SK-N-SH (cell line): Measurements from ENCODE around the gene KCNE3. TPM values are rescaled to one million over a fixed set of nuclear protein-coding genes. Genes with fewer than 3 reads are reported as not detected.

Experiments
- CTCF ChIA-PET: fragments of 300-600, 350-600 bp; formaldehyde crosslinking; extraction: SDS; loops from one replicate; lab custom pipeline; 2021; lab: Yijun Ruan, JAX
- POLR2A ChIA-PET: fragments of 350-600 bp; sonication (Branson Sonifier 250); formaldehyde crosslinking; extraction: SDS; loops from one replicate; lab custom pipeline; 2020; ENCODE audit warnings: antibody characterized with exemption, inconsistent platforms; lab: Yijun Ruan, JAX
- DNase-seq: peaks from one replicate; pipeline ENCODE4 v3.0.0; 2012
- H2AFZ ChIP-seq: fragments of 200-600 bp; sonication (generic); 2 replicates; pipeline ENCODE4 v1.8.1; 2016; ENCODE audit warnings: antibody characterized with exemption, mild to moderate bottlenecking, low read depth
- H3F3A ChIP-seq: fragments of 200-600 bp; sonication (generic); replicated peaks from 2 replicates; pipeline ENCODE3; 2016; ENCODE audit warnings: antibody characterized with exemption, mild to moderate bottlenecking; ENCODE audit not compliant: insufficient read depth
- H3K27ac ChIP-seq, 2 experiments: fragments of 200-500 bp in 1 of 2; fragments of 200-600 bp in 1 of 2; sonication (Bioruptor generic) in 1 of 2; sonication (generic), shearing (Covaris generic) in 1 of 2; 2 replicates each; pipeline versions ENCODE4 v1.5.1 to v1.6.1; 2014 to 2016; ENCODE audit warnings: low read depth in 2 of 2, inconsistent platforms in 1 of 2, low read length in 1 of 2, mild to moderate bottlenecking in 1 of 2, mixed read lengths in 1 of 2
- H3K27me3 ChIP-seq: fragments of 200-600 bp; sonication (generic), shearing (Covaris generic); 2 replicates; pipeline ENCODE4 v1.6.1; 2016; ENCODE audit warnings: mixed run types; ENCODE audit not compliant: insufficient read depth
- H3K36me3 ChIP-seq, 2 experiments: fragments of 200-500 bp in 1 of 2; fragments of 200-600 bp in 1 of 2; sonication (Bioruptor generic) in 1 of 2; sonication (generic) in 1 of 2; replicated peaks in 1 of 2; 2 replicates each; pipeline versions ENCODE3 to v1.5.1; 2014 to 2016; ENCODE audit warnings: low read length in 1 of 2, mild to moderate bottlenecking in 1 of 2; ENCODE audit not compliant: insufficient read depth in 2 of 2, control insufficient read depth in 1 of 2
- H3K4me1 ChIP-seq, 2 experiments: fragments of 200-500 bp in 1 of 2; fragments of 200-600 bp in 1 of 2; sonication (Bioruptor generic) in 1 of 2; sonication (generic), shearing (Covaris generic) in 1 of 2; 2 replicates each; pipeline versions ENCODE4 v1.5.1 to v1.6.1; 2014 to 2016; ENCODE audit warnings: low read depth in 1 of 2, low read length in 1 of 2, mixed run types in 1 of 2; ENCODE audit not compliant: insufficient read depth in 2 of 2, control insufficient read depth in 1 of 2
- H3K4me2 ChIP-seq: fragments of 200-600 bp; sonication (generic), shearing (Covaris generic); 2 replicates; pipeline ENCODE4 v1.6.1; 2017; ENCODE audit warnings: mixed run types
- H3K4me3 ChIP-seq, 2 experiments: fragments of 200-500 bp in 1 of 2; fragments of 200-600 bp in 1 of 2; sonication (Bioruptor generic) in 1 of 2; sonication (generic), shearing (Covaris generic) in 1 of 2; 2 replicates each; pipeline versions ENCODE4 v1.5.1 to v1.8.1; 2014 to 2016; ENCODE audit warnings: low read depth in 2 of 2, inconsistent platforms in 1 of 2, low read length in 1 of 2, mild to moderate bottlenecking in 1 of 2, mixed read lengths in 1 of 2, moderate library complexity in 1 of 2
- H3K79me2 ChIP-seq: fragments of 200-600 bp; sonication (generic); 2 replicates; pipeline ENCODE4 v1.8.1; 2017; ENCODE audit warnings: mild to moderate bottlenecking; ENCODE audit not compliant: insufficient read depth
- H3K9ac ChIP-seq: fragments of 200-600 bp; sonication (generic); 2 replicates; pipeline ENCODE4 v1.6.1; 2017; ENCODE audit warnings: mixed run types
- H3K9me2 ChIP-seq: fragments of 200-600 bp; sonication (generic); 2 replicates; pipeline ENCODE4 v1.6.1; 2017; ENCODE audit warnings: mixed run types
- H3K9me3 ChIP-seq: fragments of 200-600 bp; sonication (generic); 2 replicates; pipeline ENCODE4 v1.6.1; 2017; ENCODE audit warnings: mixed run types, mild to moderate bottlenecking, moderate library complexity
- H4K20me1 ChIP-seq: fragments of 200-600 bp; sonication (generic); 2 replicates; pipeline ENCODE4 v1.6.1; 2017; ENCODE audit warnings: mild to moderate bottlenecking, mixed run types; ENCODE audit not compliant: insufficient read depth
- CHD2 ChIP-seq: fragments of 150-350 bp; IDR thresholded peaks from 2 replicates; pipeline ENCODE4 v1.6.1; 2018; ENCODE audit warnings: low read length; ENCODE audit not compliant: partially characterized antibody
- EP300 ChIP-seq, 2 experiments: IDR thresholded peaks; 2 replicates each; pipeline versions ENCODE4 v1.4.0 to v1.6.1; 2012; ENCODE audit warnings: borderline replicate concordance in 1 of 2, low read depth in 1 of 2, low read length in 1 of 2
- EZH2phosphoT487 ChIP-seq: fragments of 200-600 bp; sonication (generic); IDR thresholded peaks from 2 replicates; pipeline ENCODE4 v1.6.1; 2017; ENCODE audit warnings: low read depth, mixed run types, mild to moderate bottlenecking, antibody characterized with exemption, moderate library complexity, borderline replicate concordance
- FOSL2 ChIP-seq: IDR thresholded peaks from 2 replicates; pipeline ENCODE4 v1.4.0; 2012; ENCODE audit warnings: low read depth, mild to moderate bottlenecking, moderate library complexity, borderline replicate concordance
- FOXJ3 ChIP-seq: sonication (generic); formaldehyde crosslinking; IDR thresholded peaks from 2 replicates; pipeline ENCODE4 v1.5.1; 2020; ENCODE audit warnings: mild to moderate bottlenecking, missing genetic modification reagents
- FOXM1 ChIP-seq: IDR thresholded peaks from 2 replicates; pipeline ENCODE4 v1.4.0; 2012; ENCODE audit warnings: low read depth, mild to moderate bottlenecking
- MEF2A ChIP-seq: IDR thresholded peaks from 2 replicates; pipeline ENCODE4 v1.4.0; 2012; ENCODE audit warnings: low read depth, borderline replicate concordance
- NFIC ChIP-seq: IDR thresholded peaks from 2 replicates; pipeline ENCODE4 v1.4.0; 2012; ENCODE audit warnings: borderline replicate concordance
- RAD21 ChIP-seq: IDR thresholded peaks from 2 replicates; pipeline ENCODE4 v1.6.1; 2012; ENCODE audit warnings: mild to moderate bottlenecking, low read length
- RCOR1 ChIP-seq: fragments of 150-350 bp; IDR thresholded peaks from 2 replicates; pipeline ENCODE4 v1.6.1; 2017; ENCODE audit warnings: antibody characterized with exemption, low read length
- RFX5 ChIP-seq: IDR thresholded peaks from 2 replicates; pipeline ENCODE4 v1.6.1; 2012; ENCODE audit warnings: mild to moderate bottlenecking, improper control_type of control experiment, low read length
- SMC3 ChIP-seq: IDR thresholded peaks from 2 replicates; pipeline ENCODE4 v1.6.1; 2012; ENCODE audit warnings: low read depth, low read length, improper control_type of control experiment
- WGBS: methylation state at CpG from one replicate; pipeline ENCODE4 v1.1.6; 2017; ENCODE audit warnings: low lambda C conversion rate; 5-methylcytosine and 5-hydroxymethylcytosine counted together
- polyA plus RNA-seq, 3 experiments: library from polyadenylated mRNA; depleted of rRNA; stranded (reverse); fragments of >200 nt; gene quantifications; 2 replicates each; pipeline ENCODE4 v1.2.3, GENCODE V29; 2012
- TF ChIP-seq, protein P1 (sequence below): IDR thresholded peaks from 2 replicates; pipeline ENCODE4; 2012
- TF ChIP-seq, protein P2 (sequence below): IDR thresholded peaks from 2 replicates; pipeline ENCODE4 v1.4.0; 2012; ENCODE audit warnings: low read depth, borderline replicate concordance
- TF ChIP-seq, protein P3 (sequence below): fragments of 150-350 bp; IDR thresholded peaks from 2 replicates; pipeline ENCODE4 v1.6.1; 2017; ENCODE audit warnings: antibody characterized with exemption, low read length, low read depth, borderline replicate concordance
- TF ChIP-seq, protein P4 (sequence below): IDR thresholded peaks from 2 replicates; pipeline ENCODE4 v1.4.0; 2012; ENCODE audit warnings: low read depth
- TF ChIP-seq, protein P5 (sequence below): fragments of 200-600 bp; sonication (generic); IDR thresholded peaks from 2 replicates; pipeline ENCODE4 v1.6.1; 2017; ENCODE audit warnings: antibody characterized with exemption, mild to moderate bottlenecking, moderate library complexity

The KCNE3 gene
- polyA plus RNA-seq, 1 of the 3 experiments (the other 2 are of a cell fraction): not detected

DNA sequence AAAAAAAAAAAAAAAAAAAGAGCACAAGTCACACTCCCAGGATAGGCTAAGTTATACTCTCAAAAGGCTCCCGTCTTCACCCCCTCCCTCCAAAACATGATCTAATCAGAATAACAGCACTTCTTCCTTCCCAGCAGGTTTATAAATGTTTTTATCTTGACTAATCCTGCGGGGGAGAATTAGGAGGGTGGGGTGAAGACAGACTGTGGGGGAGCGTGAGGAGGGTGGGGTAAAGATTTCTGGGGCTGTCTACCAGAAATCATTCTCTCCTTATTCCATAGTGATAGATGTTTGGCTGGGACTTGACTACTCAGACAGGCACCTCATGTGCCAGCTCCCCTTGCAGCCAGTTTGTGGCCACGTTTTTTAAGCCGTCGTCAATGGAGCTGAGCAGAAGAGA lies 17.0 kb downstream of the KCNE3 start:
- Histone ChIP-seq H3K9me2 (no peaks in the 10 kb centered on the region), H3K36me3 (no peaks in the 10 kb centered on the region), H4K20me1 (no peaks in the 10 kb centered on the region), H2AFZ (no peak overlapping the region), H3K4me3 (no peak overlapping the region), H3F3A (no peaks in the 10 kb centered on the region), H3K4me1 (peaks cover 0 to 17% of the 10 kb centered on the region in 2 experiments; a peak in 2 of 4 replicates), H3K27me3 (no peaks in the 10 kb centered on the region), H3K9ac (no peak overlapping the region), H3K4me2 (no peak overlapping the region), H3K9me3 (no peaks in the 10 kb centered on the region), H3K79me2 (no peaks in the 10 kb centered on the region), H3K27ac (no peak overlapping the region)
- DNase-seq: no peak
- TF ChIP-seq EP300 (IDR thresholded peaks at IDR 0.05; ENCODE audit: borderline replicate concordance in 1 of 2, low read depth in 1 of 2, low read length in 1 of 2) (no peak), FOSL2 (no peak), RFX5 (no peak), EZH2phosphoT487 (no peak)
- TF ChIP-seq, protein P1, sequence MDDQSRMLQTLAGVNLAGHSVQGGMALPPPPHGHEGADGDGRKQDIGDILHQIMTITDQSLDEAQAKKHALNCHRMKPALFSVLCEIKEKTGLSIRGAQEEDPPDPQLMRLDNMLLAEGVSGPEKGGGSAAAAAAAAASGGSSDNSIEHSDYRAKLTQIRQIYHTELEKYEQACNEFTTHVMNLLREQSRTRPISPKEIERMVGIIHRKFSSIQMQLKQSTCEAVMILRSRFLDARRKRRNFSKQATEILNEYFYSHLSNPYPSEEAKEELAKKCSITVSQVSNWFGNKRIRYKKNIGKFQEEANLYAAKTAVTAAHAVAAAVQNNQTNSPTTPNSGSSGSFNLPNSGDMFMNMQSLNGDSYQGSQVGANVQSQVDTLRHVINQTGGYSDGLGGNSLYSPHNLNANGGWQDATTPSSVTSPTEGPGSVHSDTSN: no peak
- TF ChIP-seq, protein P2, sequence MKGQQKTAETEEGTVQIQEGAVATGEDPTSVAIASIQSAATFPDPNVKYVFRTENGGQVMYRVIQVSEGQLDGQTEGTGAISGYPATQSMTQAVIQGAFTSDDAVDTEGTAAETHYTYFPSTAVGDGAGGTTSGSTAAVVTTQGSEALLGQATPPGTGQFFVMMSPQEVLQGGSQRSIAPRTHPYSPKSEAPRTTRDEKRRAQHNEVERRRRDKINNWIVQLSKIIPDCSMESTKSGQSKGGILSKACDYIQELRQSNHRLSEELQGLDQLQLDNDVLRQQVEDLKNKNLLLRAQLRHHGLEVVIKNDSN: no peak
- CTCF ChIA-PET: interaction anchor here (0.8 to 14.5 kb wide), 22 partner anchors 12 to 486 kb away, joined by 3 to 349 read pairs (median 8); partner anchors contain the start of gene KCNE3
- POLR2A ChIA-PET: interaction anchor here (0.7 kb wide), 1 partner anchor 770 kb away, joined by 4 read pairs; no protein-coding TSS in a partner anchor
- WGBS: 66% methylated on average over 6 of the region's 6 CpGs

DNA sequence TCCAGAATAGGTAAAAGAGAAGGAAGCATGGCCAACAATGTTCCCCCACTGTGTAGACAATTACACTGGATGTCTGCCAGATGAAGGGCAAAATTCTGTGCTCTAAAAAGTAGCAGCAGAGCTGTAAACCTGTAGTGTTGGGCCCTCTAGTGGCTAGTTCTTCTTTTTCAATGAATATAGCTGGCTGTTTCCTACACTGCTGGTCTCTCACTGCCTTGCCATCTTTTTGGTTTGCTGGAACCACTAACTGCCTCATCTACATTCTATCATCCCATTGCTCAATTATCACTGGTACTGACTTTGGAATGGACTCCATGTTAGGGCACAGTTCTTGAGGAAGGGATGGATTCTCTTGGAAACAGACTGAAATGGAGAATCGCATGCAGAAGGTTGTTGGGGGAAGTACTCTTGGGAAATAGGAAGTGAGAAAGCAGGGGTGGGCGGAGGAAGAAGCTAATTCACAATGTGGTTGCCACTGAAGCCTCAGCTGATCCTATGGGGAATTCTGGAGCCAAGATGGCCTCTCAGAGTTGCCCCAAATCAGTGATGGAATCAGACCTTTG lies 17.9 kb downstream of the KCNE3 start:
- H3K79me2 ChIP-seq: no peaks in the 10 kb centered on the region
- peak overlapping the region; percentile 45; the same call in 1 of the 2 replicates for H2AFZ ChIP-seq

More for the DNA sequence above, 17.9 kb downstream of the KCNE3 start:
- H4K20me1 ChIP-seq: no peaks in the 10 kb centered on the region
- H3K4me3 ChIP-seq: no peak overlapping the region; a peak in 1 of 4 replicates
- H3K9me3 ChIP-seq: no peaks in the 10 kb centered on the region
- DNase-seq: peak; percentile 56
- H3K4me2 ChIP-seq: no peak overlapping the region
- peaks cover 0 to 17% of the 10 kb centered on the region in 2 experiments; a peak in 3 of 4 replicates for H3K4me1 ChIP-seq
- POLR2A ChIA-PET: interaction anchor here (0.7 to 1.4 kb wide), 4 partner anchors 44 to 769 kb away, joined by 3 to 4 read pairs (median 4); partner anchors contain the start of gene LIPT2
- no peaks in the 10 kb centered on the region for H3K36me3 ChIP-seq
- 75% methylated on average over 2 of the region's 2 CpGs for WGBS
- H3K27ac ChIP-seq: no peak overlapping the region
- no peaks in the 10 kb centered on the region for H3K9me2 ChIP-seq
- CTCF ChIA-PET: interaction anchor here (0.5 to 14.5 kb wide), 44 partner anchors 8 to 486 kb away, joined by 3 to 349 read pairs (median 4); partner anchors contain the start of genes KCNE3 and LIPT2
- no peaks in the 10 kb centered on the region for H3F3A ChIP-seq
- no peaks in the 10 kb centered on the region for H3K27me3 ChIP-seq
- TF ChIP-seq FOXJ3 (CRISPR knock-in tag) (no peak), CHD2 (no peak), SMC3 (peak; percentile 85), RAD21 (peak; percentile 98), MEF2A (no peak), RCOR1 (0 out of 2 replicates have a peak, but pooled peaks have one; percentile 17), NFIC (peak; percentile 62), FOXM1 (no peak)
- TF ChIP-seq, protein P3, sequence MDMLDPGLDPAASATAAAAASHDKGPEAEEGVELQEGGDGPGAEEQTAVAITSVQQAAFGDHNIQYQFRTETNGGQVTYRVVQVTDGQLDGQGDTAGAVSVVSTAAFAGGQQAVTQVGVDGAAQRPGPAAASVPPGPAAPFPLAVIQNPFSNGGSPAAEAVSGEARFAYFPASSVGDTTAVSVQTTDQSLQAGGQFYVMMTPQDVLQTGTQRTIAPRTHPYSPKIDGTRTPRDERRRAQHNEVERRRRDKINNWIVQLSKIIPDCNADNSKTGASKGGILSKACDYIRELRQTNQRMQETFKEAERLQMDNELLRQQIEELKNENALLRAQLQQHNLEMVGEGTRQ: no peak
- TF ChIP-seq, protein P4, sequence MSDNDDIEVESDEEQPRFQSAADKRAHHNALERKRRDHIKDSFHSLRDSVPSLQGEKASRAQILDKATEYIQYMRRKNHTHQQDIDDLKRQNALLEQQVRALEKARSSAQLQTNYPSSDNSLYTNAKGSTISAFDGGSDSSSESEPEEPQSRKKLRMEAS: no peak
- TF ChIP-seq, protein P5, sequence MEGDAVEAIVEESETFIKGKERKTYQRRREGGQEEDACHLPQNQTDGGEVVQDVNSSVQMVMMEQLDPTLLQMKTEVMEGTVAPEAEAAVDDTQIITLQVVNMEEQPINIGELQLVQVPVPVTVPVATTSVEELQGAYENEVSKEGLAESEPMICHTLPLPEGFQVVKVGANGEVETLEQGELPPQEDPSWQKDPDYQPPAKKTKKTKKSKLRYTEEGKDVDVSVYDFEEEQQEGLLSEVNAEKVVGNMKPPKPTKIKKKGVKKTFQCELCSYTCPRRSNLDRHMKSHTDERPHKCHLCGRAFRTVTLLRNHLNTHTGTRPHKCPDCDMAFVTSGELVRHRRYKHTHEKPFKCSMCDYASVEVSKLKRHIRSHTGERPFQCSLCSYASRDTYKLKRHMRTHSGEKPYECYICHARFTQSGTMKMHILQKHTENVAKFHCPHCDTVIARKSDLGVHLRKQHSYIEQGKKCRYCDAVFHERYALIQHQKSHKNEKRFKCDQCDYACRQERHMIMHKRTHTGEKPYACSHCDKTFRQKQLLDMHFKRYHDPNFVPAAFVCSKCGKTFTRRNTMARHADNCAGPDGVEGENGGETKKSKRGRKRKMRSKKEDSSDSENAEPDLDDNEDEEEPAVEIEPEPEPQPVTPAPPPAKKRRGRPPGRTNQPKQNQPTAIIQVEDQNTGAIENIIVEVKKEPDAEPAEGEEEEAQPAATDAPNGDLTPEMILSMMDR: peak; percentile 77
- TF ChIP-seq, all 33 proteins: peak for 5
- H3K9ac ChIP-seq: no peak overlapping the region
